ENCODE results near the gene PPM1A.

DNA sequence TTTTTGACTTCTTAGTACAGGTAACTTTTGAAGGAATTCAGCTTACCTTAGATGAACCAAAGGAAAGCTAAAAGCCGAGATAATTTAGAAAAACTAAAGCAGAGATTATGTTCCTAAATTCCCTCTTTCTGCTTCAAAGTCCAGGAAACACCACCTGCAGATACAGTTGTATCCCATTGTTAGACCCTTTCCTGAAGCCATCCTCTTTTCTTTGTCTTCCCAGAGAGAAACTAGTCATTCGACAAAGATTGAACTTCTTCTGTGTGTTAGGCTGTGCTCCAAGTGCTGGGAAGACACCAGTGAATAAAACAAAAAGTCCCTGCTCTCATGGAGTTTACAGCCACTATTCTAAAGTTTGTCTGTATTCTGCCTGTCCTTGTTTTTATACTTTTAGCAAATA, 29.3 kb downstream of the PPM1A start:
- TF ChIP-seq, protein P1, sequence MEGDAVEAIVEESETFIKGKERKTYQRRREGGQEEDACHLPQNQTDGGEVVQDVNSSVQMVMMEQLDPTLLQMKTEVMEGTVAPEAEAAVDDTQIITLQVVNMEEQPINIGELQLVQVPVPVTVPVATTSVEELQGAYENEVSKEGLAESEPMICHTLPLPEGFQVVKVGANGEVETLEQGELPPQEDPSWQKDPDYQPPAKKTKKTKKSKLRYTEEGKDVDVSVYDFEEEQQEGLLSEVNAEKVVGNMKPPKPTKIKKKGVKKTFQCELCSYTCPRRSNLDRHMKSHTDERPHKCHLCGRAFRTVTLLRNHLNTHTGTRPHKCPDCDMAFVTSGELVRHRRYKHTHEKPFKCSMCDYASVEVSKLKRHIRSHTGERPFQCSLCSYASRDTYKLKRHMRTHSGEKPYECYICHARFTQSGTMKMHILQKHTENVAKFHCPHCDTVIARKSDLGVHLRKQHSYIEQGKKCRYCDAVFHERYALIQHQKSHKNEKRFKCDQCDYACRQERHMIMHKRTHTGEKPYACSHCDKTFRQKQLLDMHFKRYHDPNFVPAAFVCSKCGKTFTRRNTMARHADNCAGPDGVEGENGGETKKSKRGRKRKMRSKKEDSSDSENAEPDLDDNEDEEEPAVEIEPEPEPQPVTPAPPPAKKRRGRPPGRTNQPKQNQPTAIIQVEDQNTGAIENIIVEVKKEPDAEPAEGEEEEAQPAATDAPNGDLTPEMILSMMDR (IDR thresholded peaks at IDR 0.05), result no peak
- TF ChIP-seq POLR2A (IDR thresholded peaks at IDR 0.05; ENCODE audit: low read depth) (no peak), POLR2AphosphoS5 (IDR thresholded peaks at IDR 0.05) (no peak)
